BLaER1 (cell line): Measurements from ENCODE around the gene NPAS3.

ENCODE experiments used
- H3K27ac ChIP-seq: shearing (Covaris generic); formaldehyde crosslinking; 2 replicates; pipeline ENCODE4 v1.8.1; 2022
- H3K27me3 ChIP-seq: shearing (Covaris generic); formaldehyde crosslinking; 2 replicates; pipeline ENCODE4 v1.8.1; 2022
- H3K36me3 ChIP-seq: shearing (Covaris generic); formaldehyde crosslinking; 2 replicates; pipeline ENCODE4 v1.8.1; 2022
- H3K4me1 ChIP-seq: shearing (Covaris generic); formaldehyde crosslinking; 2 replicates; pipeline ENCODE4 v1.8.1; 2022
- H3K4me2 ChIP-seq: shearing (Covaris generic); formaldehyde crosslinking; 2 replicates; pipeline ENCODE4 v1.8.1; 2022
- H3K4me3 ChIP-seq: shearing (Covaris generic); formaldehyde crosslinking; 2 replicates; pipeline ENCODE4 v1.8.1; 2022
- H3K9ac ChIP-seq: shearing (Covaris generic); formaldehyde crosslinking; 2 replicates; pipeline ENCODE4 v1.8.1; 2022
- H3K9me3 ChIP-seq: shearing (Covaris generic); formaldehyde crosslinking; 2 replicates; pipeline ENCODE4 v1.8.1; 2022
- H4K20me1 ChIP-seq: shearing (Covaris generic); formaldehyde crosslinking; 2 replicates; pipeline ENCODE4 v1.8.1; 2022
- Cebpa-rat ChIP-seq: shearing (Covaris generic); IDR thresholded peaks from 2 replicates; pipeline ENCODE4 v1.8.1; 2022

NPAS3 gene

GRCh38 chr14:33356181-33356580 is 417.5 kb downstream of the NPAS3 start:
- Histone ChIP-seq H3K4me2 (no peak overlapping the region), H3K4me1 (no peaks in the 10 kb centered on the region)
- TF ChIP-seq Cebpa-rat: no peak

DNA sequence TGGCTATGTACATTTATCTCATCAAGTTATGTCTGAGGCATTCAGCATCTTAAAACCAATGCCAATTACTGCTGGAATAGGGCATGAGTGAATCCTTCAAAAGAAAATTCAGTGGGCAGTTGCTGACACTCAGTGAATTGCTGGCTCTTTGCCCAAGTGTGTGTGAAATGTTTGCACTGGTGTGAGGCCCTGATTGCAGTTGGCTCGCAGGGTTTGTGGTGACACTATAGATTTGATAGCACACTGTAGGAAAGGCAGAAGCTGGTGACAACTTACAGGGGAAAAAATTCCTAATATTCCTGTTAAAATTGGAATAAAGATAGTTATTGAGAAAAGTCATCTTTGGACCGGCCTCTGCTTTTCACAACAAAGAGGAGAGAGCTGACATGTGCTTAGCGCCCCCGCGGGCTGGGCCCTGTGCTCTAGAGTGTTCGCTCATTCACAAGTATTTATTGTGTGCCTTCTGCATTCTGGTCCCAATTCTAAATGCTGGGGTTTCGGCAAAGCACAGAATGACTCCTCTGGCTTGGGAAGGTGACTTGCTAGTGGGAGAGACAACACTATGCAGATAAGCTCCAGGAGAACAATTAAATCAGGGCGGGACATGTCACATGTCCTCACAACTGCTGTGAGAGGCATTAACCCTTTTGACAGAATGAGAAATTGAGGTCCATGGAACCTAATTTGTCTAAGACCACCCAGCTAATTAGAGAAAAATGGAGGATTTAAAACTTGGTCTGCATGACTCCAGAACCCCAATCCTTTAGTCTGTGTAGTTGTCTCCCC is 418.7 kb downstream of the NPAS3 start:
- Histone ChIP-seq H3K27me3 (no peaks in the 10 kb centered on the region), H3K4me3 (no peak overlapping the region), H3K4me2 (no peak overlapping the region), H3K27ac (no peak overlapping the region), H3K9me3 (no peaks in the 10 kb centered on the region), H3K36me3 (no peaks in the 10 kb centered on the region), H3K9ac (no peak overlapping the region), H4K20me1 (no peaks in the 10 kb centered on the region), H3K4me1 (no peaks in the 10 kb centered on the region)
- TF ChIP-seq Cebpa-rat: no peak

More at GRCh38 chr14:33356181-33356580, 417.5 kb downstream of the NPAS3 start:
- Histone ChIP-seq H3K9ac (no peak overlapping the region), H3K27me3 (no peaks in the 10 kb centered on the region), H3K9me3 (no peaks in the 10 kb centered on the region), H3K4me3 (no peak overlapping the region), H4K20me1 (no peaks in the 10 kb centered on the region), H3K36me3 (no peaks in the 10 kb centered on the region), H3K27ac (no peak overlapping the region)

- no peak overlapping the region for H3K9ac ChIP-seq
- no peaks in the 10 kb centered on the region for H3K27me3 ChIP-seq
- no peak for TF ChIP-seq Cebpa-rat
- H3K9me3 ChIP-seq: no peaks in the 10 kb centered on the region
- no peaks in the 10 kb centered on the region for H3K4me1 ChIP-seq
- H3K36me3 ChIP-seq: no peaks in the 10 kb centered on the region
- H3K27ac ChIP-seq: no peak overlapping the region
- H3K4me2 ChIP-seq: no peak overlapping the region
- no peaks in the 10 kb centered on the region for H4K20me1 ChIP-seq
- no peak overlapping the region for H3K4me3 ChIP-seq
Measured at GRCh38 chr14:33359288-33359881, 420.7 kb downstream of the NPAS3 start.

DNA sequence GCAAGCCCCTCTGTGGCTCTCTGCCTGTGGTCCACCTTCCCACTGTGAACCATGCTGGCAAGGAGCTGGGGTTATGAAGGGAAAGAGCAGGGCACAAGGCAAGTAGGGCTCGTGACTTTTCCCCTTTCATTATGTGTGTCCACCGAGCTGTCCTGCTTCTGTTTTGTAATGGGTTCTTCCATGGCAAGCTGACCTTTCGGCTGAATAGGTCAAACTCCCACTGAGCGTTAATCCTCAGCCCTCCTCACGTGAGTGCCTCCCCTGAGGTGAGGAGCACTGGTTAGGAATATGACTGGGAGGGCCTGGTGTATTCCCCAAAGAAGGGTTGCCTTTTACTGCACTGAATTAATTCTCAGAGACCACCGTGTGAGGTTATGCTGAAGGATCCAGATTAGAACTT is 424.3 kb downstream of the NPAS3 start:
- no peak overlapping the region for H3K27ac ChIP-seq
- no peak for TF ChIP-seq Cebpa-rat
- H3K27me3 ChIP-seq: no peaks in the 10 kb centered on the region

DNA sequence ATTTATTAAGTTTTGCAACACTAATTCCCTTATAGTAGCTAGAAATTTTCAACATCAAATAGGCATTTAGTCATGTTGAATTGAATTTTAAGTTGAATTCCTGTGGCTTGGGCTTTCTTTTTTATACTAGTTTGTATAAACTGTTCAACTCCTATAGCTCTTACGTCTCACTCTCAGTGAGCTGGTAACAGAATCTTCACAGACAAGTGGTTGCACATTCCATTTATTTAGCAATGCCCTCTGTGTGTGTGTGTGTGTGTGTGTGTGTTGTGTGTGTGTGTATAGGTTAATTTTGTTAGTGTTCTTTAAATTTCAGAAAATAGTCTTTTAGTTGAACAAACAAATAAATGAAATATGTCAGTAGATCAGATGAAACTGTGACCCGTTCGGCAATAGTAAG is 425.0 kb downstream of the NPAS3 start:
- no peaks in the 10 kb centered on the region for H3K9me3 ChIP-seq
- H3K9ac ChIP-seq: no peak overlapping the region
- TF ChIP-seq Cebpa-rat: no peak
- H4K20me1 ChIP-seq: no peaks in the 10 kb centered on the region
- H3K36me3 ChIP-seq: no peaks in the 10 kb centered on the region
- no peaks in the 10 kb centered on the region for H3K4me1 ChIP-seq
- no peak overlapping the region for H3K27ac ChIP-seq
- no peak overlapping the region for H3K4me3 ChIP-seq
- H3K4me2 ChIP-seq: no peak overlapping the region
- no peaks in the 10 kb centered on the region for H3K27me3 ChIP-seq

More for the DNA sequence above, 424.3 kb downstream of the NPAS3 start:
- Histone ChIP-seq H3K9me3 (no peaks in the 10 kb centered on the region), H3K4me3 (no peak overlapping the region), H3K4me2 (no peak overlapping the region), H4K20me1 (no peaks in the 10 kb centered on the region), H3K36me3 (no peaks in the 10 kb centered on the region), H3K4me1 (no peaks in the 10 kb centered on the region), H3K9ac (no peak overlapping the region)

GRCh38 chr14:33364466-33364865 is 425.8 kb downstream of the NPAS3 start:
- Histone ChIP-seq H3K4me2 (no peak overlapping the region), H3K36me3 (no peaks in the 10 kb centered on the region), H3K4me1 (no peaks in the 10 kb centered on the region), H4K20me1 (no peaks in the 10 kb centered on the region), H3K27me3 (no peaks in the 10 kb centered on the region), H3K27ac (no peak overlapping the region), H3K9ac (no peak overlapping the region), H3K4me3 (no peak overlapping the region), H3K9me3 (no peaks in the 10 kb centered on the region)
- no peak for TF ChIP-seq Cebpa-rat

DNA sequence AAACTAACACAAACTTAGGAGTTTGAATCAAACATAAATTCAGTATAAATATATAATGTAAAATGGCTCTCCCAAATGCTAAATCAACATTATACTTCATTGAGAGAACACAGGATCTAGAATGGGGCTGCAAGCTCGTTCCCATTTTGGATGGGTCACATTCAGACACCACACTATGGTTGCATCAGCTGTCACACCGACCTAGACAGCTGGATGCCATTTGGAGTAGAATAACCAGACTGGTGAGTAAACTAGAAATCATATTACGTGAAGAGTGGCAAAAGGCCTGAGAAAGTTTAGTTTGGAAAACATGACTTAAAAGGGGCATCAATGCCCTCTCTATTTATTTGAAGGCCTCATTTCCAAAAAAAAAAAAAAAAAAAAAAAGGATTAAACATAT is 430.4 kb downstream of the NPAS3 start:
- H4K20me1 ChIP-seq: no peaks in the 10 kb centered on the region
- no peaks in the 10 kb centered on the region for H3K36me3 ChIP-seq
- no peak overlapping the region for H3K27ac ChIP-seq
- no peak overlapping the region for H3K4me2 ChIP-seq
- H3K9ac ChIP-seq: no peak overlapping the region
- no peaks in the 10 kb centered on the region for H3K9me3 ChIP-seq
- TF ChIP-seq Cebpa-rat: no peak
- no peak overlapping the region for H3K4me3 ChIP-seq
- no peaks in the 10 kb centered on the region for H3K4me1 ChIP-seq
- H3K27me3 ChIP-seq: no peaks in the 10 kb centered on the region

DNA sequence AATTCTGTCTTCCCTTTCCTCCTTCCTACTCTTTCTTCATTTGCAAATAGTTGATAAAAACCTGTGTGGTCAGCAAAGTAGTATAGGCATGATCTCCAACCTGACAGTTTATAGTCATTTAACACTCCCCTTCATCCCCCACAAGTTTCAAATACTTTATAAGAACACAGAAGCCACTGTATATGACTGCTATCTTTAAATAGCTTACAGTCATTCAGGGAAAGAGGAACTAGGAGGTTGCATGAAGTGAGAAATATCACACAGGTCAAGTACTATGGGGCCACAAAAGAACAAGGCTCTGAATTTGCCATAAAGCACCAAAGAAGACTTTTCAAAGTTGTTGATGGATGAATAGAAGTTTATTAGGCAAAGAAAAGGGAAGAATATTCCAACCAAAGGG is 431.3 kb downstream of the NPAS3 start:
- no peaks in the 10 kb centered on the region for H4K20me1 ChIP-seq
- no peaks in the 10 kb centered on the region for H3K9me3 ChIP-seq
- H3K4me3 ChIP-seq: no peak overlapping the region
- H3K27ac ChIP-seq: no peak overlapping the region
- no peaks in the 10 kb centered on the region for H3K27me3 ChIP-seq
- TF ChIP-seq Cebpa-rat: no peak
- no peak overlapping the region for H3K4me2 ChIP-seq
- no peaks in the 10 kb centered on the region for H3K4me1 ChIP-seq
- H3K36me3 ChIP-seq: no peaks in the 10 kb centered on the region
- no peak overlapping the region for H3K9ac ChIP-seq

DNA sequence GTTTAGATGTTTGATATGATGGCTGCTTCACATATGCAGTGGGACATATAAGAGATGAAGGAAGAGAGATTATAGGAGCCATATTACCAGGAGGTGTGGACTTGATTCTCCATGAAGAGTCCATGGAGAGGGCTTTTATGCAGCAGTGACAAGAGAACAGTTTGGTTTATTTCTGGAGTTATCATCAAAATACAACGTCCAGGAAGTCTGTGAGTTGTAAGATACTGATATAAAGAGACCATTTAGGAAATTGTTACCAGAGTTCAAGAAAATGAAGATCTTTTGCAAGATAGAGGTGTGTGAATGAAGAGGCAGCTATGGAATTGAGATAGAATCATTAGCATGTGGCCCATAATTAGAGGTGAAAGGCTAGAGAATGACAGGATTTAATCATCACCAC is 431.7 kb downstream of the NPAS3 start:
- Histone ChIP-seq H4K20me1 (no peaks in the 10 kb centered on the region), H3K27me3 (no peaks in the 10 kb centered on the region), H3K36me3 (no peaks in the 10 kb centered on the region), H3K4me3 (no peak overlapping the region), H3K9me3 (no peaks in the 10 kb centered on the region), H3K4me1 (no peaks in the 10 kb centered on the region), H3K27ac (no peak overlapping the region), H3K9ac (no peak overlapping the region), H3K4me2 (no peak overlapping the region)
- no peak for TF ChIP-seq Cebpa-rat

GRCh38 chr14:33375196-33375595 is 436.5 kb downstream of the NPAS3 start:
- H4K20me1 ChIP-seq: no peaks in the 10 kb centered on the region
- H3K4me2 ChIP-seq: no peak overlapping the region
- H3K4me3 ChIP-seq: no peak overlapping the region
- H3K27ac ChIP-seq: no peak overlapping the region
- no peak overlapping the region for H3K9ac ChIP-seq
- H3K4me1 ChIP-seq: no peaks in the 10 kb centered on the region
- no peaks in the 10 kb centered on the region for H3K27me3 ChIP-seq
- H3K9me3 ChIP-seq: no peaks in the 10 kb centered on the region
- no peaks in the 10 kb centered on the region for H3K36me3 ChIP-seq
- no peak for TF ChIP-seq Cebpa-rat

GRCh38 chr14:33375786-33376185 is 437.1 kb downstream of the NPAS3 start:
- Histone ChIP-seq H3K4me2 (no peak overlapping the region), H4K20me1 (no peaks in the 10 kb centered on the region), H3K27ac (no peak overlapping the region), H3K9me3 (no peaks in the 10 kb centered on the region), H3K9ac (no peak overlapping the region), H3K4me1 (no peaks in the 10 kb centered on the region), H3K27me3 (no peaks in the 10 kb centered on the region), H3K4me3 (no peak overlapping the region), H3K36me3 (no peaks in the 10 kb centered on the region)
- TF ChIP-seq Cebpa-rat: no peak
